Muscle of leg (tissue), 11 donors: Measurements from ENCODE around the gene WDR44. TPM values are rescaled to one million over a fixed set of nuclear protein-coding genes. Genes with fewer than 3 reads are reported as not detected.
"Not testable (repeated sequence)": the region's sequence is repeated elsewhere in the genome, so short reads cannot be mapped to it uniquely, and the experiment has no call there.

Experiments
- DNase-seq: peaks from one replicate; pipeline ENCODE4 v3.0.0; 2013
- H3K27ac ChIP-seq: one replicate; pipeline ENCODE4 v1.5.1; 2013; ENCODE audit warnings: mild to moderate bottlenecking, low read length, control low read depth
- H3K27me3 ChIP-seq: one replicate; pipeline ENCODE4 v1.6.1; 2013; ENCODE audit warnings: low read length; ENCODE audit not compliant: control insufficient read depth, insufficient read depth
- H3K36me3 ChIP-seq: one replicate; pipeline ENCODE4 v1.6.1; 2013; ENCODE audit warnings: low read length; ENCODE audit not compliant: control insufficient read depth, insufficient read depth
- H3K4me1 ChIP-seq: one replicate; pipeline ENCODE4 v1.6.1; 2013; ENCODE audit warnings: low read length; ENCODE audit not compliant: control insufficient read depth, insufficient read depth
- H3K4me3 ChIP-seq: one replicate; pipeline ENCODE4 v1.5.1; 2013; ENCODE audit warnings: low read length, control low read depth
- H3K9me3 ChIP-seq: replicated peaks from 2 replicates; pipeline ENCODE4 v1.6.1; 2013; ENCODE audit warnings: low read depth, low read length; ENCODE audit not compliant: control insufficient read depth
- WGBS: methylation state at CpG from one replicate; pipeline ENCODE4 v1.1.5; 2013; ENCODE audit warnings: missing lambda C conversion rate; ENCODE audit not compliant: insufficient coverage; 5-methylcytosine and 5-hydroxymethylcytosine counted together
- polyA plus RNA-seq, 8 donors: library from polyadenylated mRNA; unstranded; fragments of 120-200 nt; gene quantifications; one replicate each; pipeline versions ENCODE4 v1.2.1 to v1.2.3, GENCODE V29; 2013; ENCODE audit warnings: inconsistent platforms in 1 of 8, low replicate concordance in 1 of 8; ENCODE audit not compliant: insufficient read length in 8 of 8, insufficient read depth in 1 of 8
- total RNA-seq: library from RNA; stranded (reverse); fragments of 120-200 nt; gene quantifications from one replicate; pipeline ENCODE4 v1.2.4, GENCODE V29; 2013

WDR44 gene
- total and polyA plus RNA-seq, 9 donors: 49.2 to 75.1 (median 63.9) TPM

DNA sequence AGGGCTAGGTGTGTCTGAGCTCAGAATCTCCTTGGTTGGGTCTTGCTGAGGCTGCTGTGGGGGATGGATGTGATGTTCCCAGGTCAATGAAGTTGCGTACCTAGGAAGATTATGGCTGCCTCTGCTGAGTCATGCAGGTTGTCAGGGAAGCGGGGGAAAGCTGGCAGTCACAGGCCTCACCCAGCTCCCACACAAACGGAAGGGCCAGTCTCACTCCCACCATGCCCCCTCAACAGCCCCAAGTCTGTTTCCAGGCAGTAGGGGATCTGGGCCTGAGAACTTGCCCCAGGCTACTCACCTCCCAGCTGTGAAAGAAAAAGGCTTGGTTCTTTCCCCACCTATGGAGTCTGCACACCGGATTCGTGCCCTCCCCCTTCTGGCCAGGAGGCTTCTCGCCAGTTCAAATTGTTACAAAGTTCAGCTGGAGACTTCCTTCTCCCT, 72.9 kb downstream of the WDR44 start:
- Histone ChIP-seq H3K36me3 (no peaks in the 10 kb centered on the region), H3K9me3 (no peaks in the 10 kb centered on the region), H3K27me3 (peaks cover 2% of the 10 kb centered on the region), H3K4me1 (no peaks in the 10 kb centered on the region), H3K27ac (no peak overlapping the region), H3K4me3 (no peak overlapping the region)
- WGBS: 81% methylated on average over 5 of the region's 6 CpGs
- DNase-seq: no peak

DNA sequence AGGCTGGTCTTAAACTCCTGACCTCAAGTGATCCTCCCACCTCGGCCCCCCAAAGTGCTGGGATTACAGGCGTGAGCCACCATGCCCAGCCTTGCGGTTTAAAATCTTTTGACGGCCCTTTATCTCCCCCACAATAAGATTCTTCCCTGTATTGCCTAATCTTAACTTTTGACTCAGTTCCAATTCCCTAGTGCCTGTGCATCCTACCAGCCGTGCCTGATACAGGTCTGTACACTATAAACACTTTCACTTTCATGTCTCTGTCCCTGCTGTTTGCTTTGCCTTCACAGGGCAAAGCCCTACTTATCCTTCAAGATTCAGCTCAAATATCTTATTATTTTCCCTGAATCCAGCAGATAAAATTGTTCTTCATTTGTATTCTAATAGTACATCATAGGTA, 74.6 kb downstream of the WDR44 start:
- no peaks in the 10 kb centered on the region for H3K36me3 ChIP-seq
- 76% methylated on average over 5 of the region's 5 CpGs for WGBS
- H3K27me3 ChIP-seq: peaks cover 2% of the 10 kb centered on the region
- H3K4me3 ChIP-seq: no peak overlapping the region
- DNase-seq: no peak
- H3K9me3 ChIP-seq: no peaks in the 10 kb centered on the region
- H3K4me1 ChIP-seq: no peaks in the 10 kb centered on the region
- H3K27ac ChIP-seq: no peak overlapping the region

DNA sequence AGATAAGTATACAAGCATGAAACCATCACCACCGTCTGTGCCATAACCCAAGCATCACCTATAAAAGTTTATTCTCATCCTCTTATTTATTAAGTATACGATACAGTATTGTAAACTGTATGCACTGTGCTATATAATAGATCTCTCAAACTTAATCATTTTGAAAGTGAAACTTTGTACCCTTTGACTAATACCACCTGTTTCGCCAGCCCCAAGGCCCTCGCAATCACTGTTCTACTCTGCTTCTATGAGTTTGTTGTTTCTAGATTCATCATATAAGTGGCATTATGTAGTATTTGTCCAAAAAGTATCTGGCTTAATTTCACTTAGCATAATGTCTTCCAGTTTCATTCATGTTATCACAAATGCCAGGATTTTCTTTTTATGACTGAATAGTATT, 77.7 kb downstream of the WDR44 start:
- peaks cover 2% of the 10 kb centered on the region for H3K27me3 ChIP-seq
- no peaks in the 10 kb centered on the region for H3K9me3 ChIP-seq
- H3K4me1 ChIP-seq: no peaks in the 10 kb centered on the region
- WGBS: no CpG with 5 or more reads among the region's 4 CpGs
- no peak overlapping the region for H3K4me3 ChIP-seq
- H3K36me3 ChIP-seq: no peaks in the 10 kb centered on the region
- no peak for DNase-seq
- H3K27ac ChIP-seq: no peak overlapping the region

GRCh38 chrX:118432799-118433198, 86.9 kb downstream of the WDR44 start:
- Histone ChIP-seq H3K27me3 (no peaks in the 10 kb centered on the region), H3K4me1 (no peaks in the 10 kb centered on the region), H3K36me3 (peaks cover 10% of the 10 kb centered on the region), H3K9me3 (no peaks in the 10 kb centered on the region), H3K27ac (no peak overlapping the region), H3K4me3 (no peak overlapping the region)
- no CpG with 5 or more reads among the region's 5 CpGs for WGBS
- DNase-seq: no peak

DNA sequence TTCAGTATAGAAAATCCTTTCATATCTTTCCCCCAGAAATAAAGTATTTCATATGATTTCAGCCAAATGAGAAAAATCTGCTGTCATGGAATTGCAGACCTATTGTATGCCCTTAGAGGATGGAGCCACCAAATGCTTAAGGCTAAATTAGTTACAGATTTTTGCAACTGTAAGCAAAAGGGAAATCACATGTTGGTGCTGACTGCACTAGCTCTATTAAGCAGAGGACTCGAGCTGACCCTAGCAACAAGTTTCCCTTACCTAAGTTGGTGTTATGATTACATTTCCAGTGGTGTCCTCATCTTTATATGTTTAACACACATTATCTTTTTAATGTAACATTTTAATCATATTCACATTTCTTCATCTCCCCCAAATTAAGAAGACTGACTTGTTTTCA, 91.4 kb downstream of the WDR44 start:
- DNase-seq: peak; percentile 63
- H3K4me3 ChIP-seq: no peak overlapping the region
- H3K4me1 ChIP-seq: no peaks in the 10 kb centered on the region
- H3K36me3 ChIP-seq: peaks cover 15% of the 10 kb centered on the region
- no CpG with 5 or more reads among the region's 1 CpG for WGBS
- H3K27ac ChIP-seq: no peak overlapping the region
- H3K27me3 ChIP-seq: no peaks in the 10 kb centered on the region
- H3K9me3 ChIP-seq: no peaks in the 10 kb centered on the region

- H3K36me3 ChIP-seq: peaks cover 3% of the 10 kb centered on the region
- 40% methylated on average over 3 of the region's 3 CpGs for WGBS
- DNase-seq: peak; percentile 12
Observed at GRCh38 chrX:118448273-118448783, 102.4 kb downstream of the WDR44 start.

DNA sequence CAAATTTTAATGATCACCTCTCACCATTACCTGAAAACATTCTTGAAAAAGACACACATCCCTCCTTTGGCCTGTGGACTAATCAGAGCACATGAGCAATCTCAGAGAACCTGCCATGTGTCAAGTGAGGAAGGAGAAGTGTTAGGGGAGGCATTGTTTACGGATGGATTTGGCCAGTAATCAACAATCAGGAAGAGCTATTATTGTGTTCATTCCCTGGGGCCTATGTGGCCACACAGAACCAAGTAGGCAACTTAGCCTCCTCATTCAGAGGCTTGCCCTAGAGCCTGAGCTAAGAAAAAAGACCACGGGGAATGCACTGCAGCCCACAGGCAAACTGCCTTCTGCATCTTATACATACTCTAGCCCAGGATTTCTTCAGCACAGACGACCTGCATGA, 109.1 kb downstream of the WDR44 start:
- H3K27ac ChIP-seq: no peak overlapping the region
- H3K4me3 ChIP-seq: no peak overlapping the region
- H3K4me1 ChIP-seq: no peaks in the 10 kb centered on the region
- H3K27me3 ChIP-seq: peaks cover 2% of the 10 kb centered on the region
- H3K9me3 ChIP-seq: no peaks in the 10 kb centered on the region
- no peak for DNase-seq
- H3K36me3 ChIP-seq: peaks cover 4% of the 10 kb centered on the region
- 67% methylated on average over 1 of the region's 3 CpGs for WGBS

More at GRCh38 chrX:118448273-118448783, 102.4 kb downstream of the WDR44 start:
- no peak overlapping the region for H3K27ac ChIP-seq
- no peaks in the 10 kb centered on the region for H3K9me3 ChIP-seq
- H3K4me1 ChIP-seq: no peaks in the 10 kb centered on the region
- H3K4me3 ChIP-seq: no peak overlapping the region
- peaks cover 2% of the 10 kb centered on the region for H3K27me3 ChIP-seq

DNA sequence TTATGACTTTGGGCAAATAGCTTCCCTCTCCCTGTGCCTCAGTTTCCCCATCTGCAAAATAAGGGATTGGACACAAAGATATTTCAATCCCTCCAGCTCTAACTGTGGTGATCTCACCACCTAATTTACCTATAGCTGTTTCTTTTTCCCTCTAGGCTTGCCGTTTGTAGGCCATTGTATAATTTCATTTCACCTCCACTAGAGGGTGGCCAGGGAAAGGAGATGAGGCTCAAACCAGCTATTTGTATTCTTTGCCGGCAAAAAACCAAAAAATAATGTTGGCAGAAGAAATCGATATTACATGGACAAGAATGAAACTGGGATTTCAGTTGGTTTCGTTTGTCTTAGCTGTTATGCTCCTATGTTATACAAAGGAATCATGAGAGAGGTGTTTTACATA, 113.6 kb downstream of the WDR44 start:
- Histone ChIP-seq H3K27ac (no peak overlapping the region), H3K4me3 (no peak overlapping the region), H3K27me3 (peaks cover 6% of the 10 kb centered on the region), H3K36me3 (peaks cover 1% of the 10 kb centered on the region), H3K9me3 (no peaks in the 10 kb centered on the region), H3K4me1 (no peaks in the 10 kb centered on the region)
- DNase-seq: peak; percentile 87
- no CpG with 5 or more reads among the region's 4 CpGs for WGBS

DNA sequence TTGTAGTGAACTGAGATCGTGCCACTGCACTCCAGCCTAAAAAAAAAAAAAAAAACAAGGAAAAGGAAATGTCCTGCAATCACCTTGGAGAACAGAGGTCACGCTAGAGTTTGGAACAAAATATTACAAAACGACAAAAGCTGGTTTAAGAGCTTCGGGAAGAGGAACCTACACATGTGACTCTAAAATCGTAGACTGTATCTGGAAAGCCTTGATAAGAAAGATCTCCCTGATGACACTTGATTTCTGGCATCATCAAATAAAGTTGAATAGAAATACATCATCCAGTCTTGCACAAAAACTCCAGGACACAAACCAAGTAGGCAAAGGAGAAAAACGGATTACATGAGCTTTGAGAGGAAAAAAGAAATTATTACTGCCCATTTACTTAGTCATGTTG, 118.6 kb downstream of the WDR44 start:
- H3K36me3 ChIP-seq: no peaks in the 10 kb centered on the region
- no peak overlapping the region for H3K4me3 ChIP-seq
- H3K4me1 ChIP-seq: no peaks in the 10 kb centered on the region
- H3K27me3 ChIP-seq: peaks cover 4% of the 10 kb centered on the region
- H3K9me3 ChIP-seq: no peaks in the 10 kb centered on the region
- no peak overlapping the region for H3K27ac ChIP-seq
- DNase-seq: no peak
- no CpG with 5 or more reads among the region's 6 CpGs for WGBS

- H3K27me3 ChIP-seq: peaks cover 4% of the 10 kb centered on the region
- peaks cover 5% of the 10 kb centered on the region for H3K9me3 ChIP-seq
- peak; percentile 65 for DNase-seq
- H3K36me3 ChIP-seq: no peaks in the 10 kb centered on the region
- no peaks in the 10 kb centered on the region for H3K4me1 ChIP-seq
- WGBS: no CpG with 5 or more reads among the region's 7 CpGs
- no peak overlapping the region for H3K4me3 ChIP-seq
- no peak overlapping the region for H3K27ac ChIP-seq
Observed at GRCh38 chrX:118468122-118468521, 122.2 kb downstream of the WDR44 start.

DNA sequence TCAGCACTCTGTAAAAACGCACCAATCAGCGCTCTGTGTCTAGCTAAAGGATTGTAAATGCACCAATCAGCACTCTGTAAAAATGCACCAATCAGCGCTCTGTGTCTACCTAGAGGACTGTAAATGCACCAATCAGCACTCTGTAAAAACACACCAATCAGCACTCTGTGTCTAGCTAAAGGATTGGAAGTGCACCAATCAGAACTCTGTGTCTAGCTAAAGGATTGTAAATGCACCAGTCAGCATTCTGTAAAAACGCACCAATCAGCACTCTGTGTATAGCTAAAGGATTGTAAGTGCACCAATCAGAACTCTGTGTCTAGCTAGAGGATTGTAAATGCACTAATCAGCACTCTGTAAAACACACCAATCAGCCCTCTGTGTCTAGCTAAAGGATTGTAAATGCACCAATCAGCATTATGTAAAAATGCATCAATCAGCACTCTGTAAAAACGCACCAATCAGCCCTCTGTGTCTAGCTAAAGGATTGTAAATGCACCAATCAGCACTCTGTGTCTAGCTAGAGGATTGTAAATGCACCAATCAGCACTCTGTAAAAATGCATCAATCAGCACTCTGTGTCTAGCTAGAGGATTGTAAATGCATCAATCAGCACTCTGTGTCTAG, 124.9 kb downstream of the WDR44 start:
- not testable (repeated sequence) for H3K9me3 ChIP-seq, H3K4me1 ChIP-seq, H3K4me3 ChIP-seq, H3K36me3 ChIP-seq, H3K27me3 ChIP-seq, DNase-seq, H3K27ac ChIP-seq
- WGBS: no CpG with 5 or more reads among the region's 5 CpGs
